GM18868 (cell line): ENCODE results near the gene UGT2A3.

ENCODE experiments used
- ATAC-seq: cut with Tn5 transposase; IDR thresholded peaks from one replicate; pipeline ENCODE4 v1.9.1; 2021; ENCODE audit warnings: mild to moderate bottlenecking, moderate library complexity; ENCODE audit not compliant: unreplicated experiment

UGT2A3 gene

DNA sequence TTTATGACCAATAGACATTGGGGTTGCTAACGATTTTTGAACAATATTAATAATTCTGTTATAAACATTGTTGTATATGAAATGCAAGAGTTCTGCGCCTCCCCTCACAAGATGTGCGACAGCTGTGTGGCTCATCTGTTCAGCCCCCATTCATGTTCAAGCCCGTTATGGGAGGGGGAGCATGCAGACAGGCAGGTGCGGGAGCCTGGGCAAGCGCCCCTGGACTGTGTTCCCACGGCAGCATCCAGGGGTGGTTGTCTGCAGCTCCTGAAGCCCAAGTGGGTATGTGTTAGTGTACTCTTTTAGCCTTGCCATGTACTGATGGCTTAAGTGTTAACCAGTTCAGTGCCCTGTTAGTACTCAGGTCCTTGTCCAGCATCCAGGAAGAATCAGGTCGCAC lies 34.6 kb downstream of the UGT2A3 start:
- ATAC-seq: no peak

DNA sequence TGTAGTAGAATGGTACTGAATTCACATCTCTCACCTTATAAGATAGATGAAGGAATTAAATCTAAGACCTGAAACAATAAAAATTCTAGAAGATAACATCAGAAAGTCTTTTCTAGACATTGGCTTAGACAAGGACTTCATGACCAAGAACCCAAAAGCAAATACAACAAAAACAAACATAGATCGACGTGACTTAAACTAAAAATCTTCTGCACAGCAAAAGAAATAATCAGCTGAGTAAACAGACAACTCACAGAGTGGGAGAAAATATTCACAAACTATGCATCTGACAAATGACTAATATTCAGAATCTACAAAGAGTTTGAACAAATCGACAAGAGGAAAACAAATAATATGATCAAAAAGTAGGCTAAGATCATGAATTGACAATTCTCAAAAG lies 38.8 kb downstream of the UGT2A3 start:
- no peak for ATAC-seq

DNA sequence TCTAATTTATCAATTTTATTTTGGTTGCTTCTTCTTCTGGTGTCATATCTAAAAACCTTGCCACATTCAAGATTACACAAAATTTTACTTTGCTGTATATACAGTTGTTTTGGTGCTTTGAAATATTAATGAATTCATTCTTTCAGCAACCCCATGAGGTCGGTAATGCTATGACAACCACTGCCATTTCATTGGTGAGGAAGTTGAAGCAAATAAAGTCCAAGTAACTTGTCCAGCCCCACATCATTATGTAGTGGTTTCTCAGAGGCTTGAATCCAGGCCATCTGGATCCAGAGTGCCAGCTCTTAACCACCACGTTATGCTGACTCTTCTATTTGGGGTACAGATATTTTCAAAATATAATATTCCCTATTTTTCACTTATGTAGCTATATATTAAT lies 42.2 kb downstream of the UGT2A3 start:
- no peak for ATAC-seq

DNA sequence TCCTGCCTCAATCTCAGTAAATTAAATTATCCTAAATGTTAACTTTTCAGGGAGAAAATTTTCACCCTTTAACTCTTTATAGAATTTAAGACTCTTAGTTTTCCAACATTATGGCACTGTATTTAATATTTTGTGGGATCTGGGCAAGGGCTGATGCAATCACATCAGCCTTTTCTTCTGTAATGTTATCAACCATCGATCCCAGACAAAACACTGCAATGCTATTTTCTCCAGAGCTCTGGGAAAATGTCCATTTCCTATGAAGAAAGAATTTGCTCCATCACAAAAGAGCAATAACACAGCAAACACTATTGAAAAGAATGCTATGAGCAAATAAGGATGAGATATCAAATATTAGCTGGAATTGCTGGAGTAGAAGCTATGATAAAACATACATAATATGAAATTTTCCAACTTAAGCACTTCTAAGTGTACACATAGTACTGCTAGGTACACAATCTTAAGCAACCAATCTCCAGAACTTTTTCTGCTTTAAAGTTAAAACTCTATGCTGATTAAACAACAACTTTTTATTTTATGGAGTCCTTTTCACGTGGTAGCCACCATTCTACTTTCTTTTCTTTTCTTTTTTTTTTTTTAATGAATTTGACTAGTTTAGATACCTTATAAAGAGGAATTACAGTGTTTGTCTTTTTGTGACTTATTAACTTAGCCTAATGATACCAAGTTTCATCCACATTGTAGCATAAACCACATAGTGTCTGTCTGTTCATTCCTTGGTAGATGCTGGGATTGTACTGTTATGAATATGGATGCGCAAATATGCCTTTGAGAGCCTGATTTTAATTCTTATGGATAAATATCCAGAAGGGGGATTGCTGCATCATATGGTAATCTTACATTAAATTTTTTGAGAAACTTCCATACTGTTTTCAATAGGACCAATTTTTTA lies 43.6 kb downstream of the UGT2A3 start:
- no peak for ATAC-seq

DNA sequence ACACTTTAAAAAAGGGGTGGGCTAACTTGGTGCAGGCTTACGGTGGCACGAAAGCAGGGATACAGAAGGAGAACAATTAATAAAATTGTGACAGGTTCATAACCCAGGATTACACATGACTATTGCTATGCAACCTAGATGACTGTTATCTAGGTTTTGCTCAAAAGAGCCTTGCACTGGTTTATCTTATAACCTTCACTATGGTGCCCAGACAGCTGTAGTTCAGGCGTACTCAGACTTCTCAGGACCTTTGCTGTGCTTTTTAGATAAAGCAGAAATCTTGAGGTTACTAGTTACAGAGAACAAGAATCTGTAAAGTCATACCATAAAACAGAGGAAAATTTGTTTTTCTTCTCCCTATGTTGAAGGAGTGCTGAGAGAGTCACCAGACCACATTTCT lies 44.4 kb downstream of the UGT2A3 start:
- ATAC-seq: no peak

DNA sequence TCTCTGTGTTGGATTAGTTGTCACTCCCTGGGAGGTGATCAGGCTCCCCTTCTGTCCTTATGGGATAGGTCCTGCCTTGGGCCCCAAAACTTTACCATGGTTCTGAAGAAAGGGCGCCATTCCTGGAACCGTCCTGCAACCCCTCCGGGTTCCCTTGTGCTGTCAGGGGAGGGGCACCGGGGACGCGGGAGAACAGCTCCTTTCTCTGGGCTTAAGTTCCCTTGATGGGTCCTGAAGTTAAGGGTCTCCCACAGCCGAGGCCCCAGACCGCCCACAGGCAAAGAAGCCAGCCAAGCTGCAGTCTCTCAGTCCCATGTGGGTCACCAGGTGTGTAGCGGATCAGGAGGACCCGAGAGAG lies 44.8 kb downstream of the UGT2A3 start:
- ATAC-seq: no peak

DNA sequence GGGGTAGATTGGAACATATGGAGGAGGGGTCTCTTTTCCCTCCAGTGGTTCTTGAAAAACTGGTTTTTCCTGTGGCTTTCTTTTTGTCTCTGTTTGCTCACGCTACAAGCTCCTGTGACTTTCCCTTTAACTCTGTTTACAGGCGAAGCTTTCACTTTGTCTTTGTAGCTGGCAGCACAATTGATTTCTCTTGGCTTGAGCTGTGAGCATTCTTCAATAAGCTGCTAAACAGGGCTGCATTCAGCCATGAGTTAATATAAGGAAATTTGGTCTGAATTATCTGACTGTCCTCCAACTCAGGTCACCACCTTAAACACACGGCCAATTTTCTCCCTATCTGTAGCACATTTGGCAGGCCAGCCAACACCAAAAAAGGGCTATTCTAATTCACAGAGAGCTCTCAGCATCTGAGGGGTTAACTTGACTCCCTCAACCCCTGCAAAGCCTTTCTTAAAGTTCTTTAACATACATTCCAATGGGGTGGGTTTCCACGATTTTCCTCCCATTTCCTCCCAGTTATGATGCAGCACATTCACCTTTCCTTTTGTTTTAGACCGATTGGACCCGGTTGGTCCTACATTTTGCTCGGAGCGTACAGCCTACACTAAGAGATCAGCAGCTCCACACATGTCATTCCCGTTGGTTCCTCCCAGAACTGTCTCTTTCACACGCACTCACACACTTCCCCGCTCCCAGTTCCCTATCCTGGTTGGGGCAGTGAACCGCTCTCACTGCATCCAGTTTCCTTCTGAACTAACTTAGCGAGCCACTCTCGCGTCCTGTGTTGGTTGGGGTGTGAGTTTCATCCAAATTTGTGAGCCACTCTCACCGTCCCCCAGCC lies 45.4 kb downstream of the UGT2A3 start:
- ATAC-seq: peak; percentile 34

DNA sequence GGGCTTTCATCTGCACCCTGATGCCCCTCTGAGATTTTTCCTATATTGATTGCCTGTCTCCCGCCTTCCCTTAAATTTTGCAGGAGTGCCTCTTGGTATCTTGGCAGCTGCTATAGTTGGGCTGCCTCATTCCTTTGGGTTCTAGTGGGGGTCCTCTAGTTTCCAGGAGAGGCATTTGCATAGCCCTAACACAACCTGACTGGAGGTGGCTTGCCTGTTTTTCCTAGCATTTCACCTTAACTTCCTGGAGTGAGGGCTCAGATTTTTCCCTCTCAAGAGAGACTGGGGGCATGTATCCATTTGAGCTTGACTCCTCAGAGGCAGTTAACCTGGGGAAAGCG lies 46.0 kb downstream of the UGT2A3 start:
- ATAC-seq: no peak

DNA sequence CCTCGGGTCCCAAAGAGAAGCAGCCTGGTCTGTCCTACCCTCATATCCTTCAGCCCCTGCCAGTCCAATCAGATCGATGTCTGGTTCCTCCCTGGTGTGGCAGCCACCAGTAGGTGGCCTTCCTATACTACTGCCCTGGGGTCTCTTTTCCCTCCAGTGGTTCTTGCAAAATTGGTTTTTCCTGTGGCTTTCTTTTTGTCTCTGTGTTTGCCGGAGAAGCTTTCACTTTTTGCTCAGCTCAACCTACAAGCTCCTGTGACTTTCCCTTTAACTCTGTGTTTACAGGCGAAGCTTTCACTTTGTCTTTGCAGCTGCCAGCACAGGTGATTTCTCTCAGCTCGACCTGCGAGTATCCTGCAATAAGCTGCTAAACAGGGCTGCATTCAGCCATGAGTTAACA lies 46.8 kb downstream of the UGT2A3 start:
- ATAC-seq: peak; percentile 68

DNA sequence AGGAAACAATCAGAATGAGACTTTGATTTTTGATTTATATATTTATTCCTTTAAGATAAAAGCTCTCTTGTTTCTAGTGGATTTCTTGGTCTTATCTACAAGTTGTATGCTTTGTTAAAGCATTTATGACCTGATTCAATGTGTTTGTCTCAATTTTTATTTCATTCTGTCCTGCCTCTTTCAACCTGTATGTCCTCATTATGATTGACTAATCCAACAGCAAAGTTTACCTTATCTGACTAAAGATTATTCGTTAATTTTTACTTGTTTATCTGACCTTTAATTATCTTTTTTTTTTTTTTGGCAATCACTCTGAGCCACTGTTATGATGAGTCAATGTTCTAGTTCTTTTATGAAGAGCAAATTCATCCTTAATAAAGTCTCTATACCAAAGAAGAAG lies 54.9 kb downstream of the UGT2A3 start:
- ATAC-seq: no peak

DNA sequence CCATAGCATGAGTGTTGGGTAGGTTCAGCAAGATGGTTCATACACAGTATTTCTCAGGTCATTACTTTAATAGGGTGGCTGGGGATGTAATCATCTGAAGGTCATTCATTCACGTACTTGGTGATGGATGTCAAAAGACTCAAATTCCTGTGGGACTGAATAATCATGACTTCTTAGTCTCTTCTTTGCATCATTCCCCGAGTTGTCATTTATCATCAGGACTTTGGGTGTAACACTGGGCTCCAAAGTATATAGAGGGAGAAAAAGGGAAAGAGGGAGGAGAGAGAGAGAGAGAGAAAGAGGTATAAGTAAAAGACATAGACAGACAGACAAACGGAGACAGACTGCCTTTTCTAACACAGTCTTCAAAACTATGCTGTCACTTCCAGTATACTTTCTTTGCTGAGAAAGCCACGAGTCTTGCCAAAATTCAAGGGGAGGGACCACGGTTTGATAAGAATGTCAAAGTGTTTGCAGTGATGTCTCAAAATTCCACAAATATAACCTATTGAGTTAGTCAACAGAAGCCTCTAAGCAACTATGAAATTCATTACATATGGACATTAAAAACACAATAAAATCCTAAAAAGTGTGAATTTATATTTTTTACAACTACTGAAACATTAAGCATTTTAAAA lies 55.9 kb downstream of the UGT2A3 start:
- no peak for ATAC-seq

DNA sequence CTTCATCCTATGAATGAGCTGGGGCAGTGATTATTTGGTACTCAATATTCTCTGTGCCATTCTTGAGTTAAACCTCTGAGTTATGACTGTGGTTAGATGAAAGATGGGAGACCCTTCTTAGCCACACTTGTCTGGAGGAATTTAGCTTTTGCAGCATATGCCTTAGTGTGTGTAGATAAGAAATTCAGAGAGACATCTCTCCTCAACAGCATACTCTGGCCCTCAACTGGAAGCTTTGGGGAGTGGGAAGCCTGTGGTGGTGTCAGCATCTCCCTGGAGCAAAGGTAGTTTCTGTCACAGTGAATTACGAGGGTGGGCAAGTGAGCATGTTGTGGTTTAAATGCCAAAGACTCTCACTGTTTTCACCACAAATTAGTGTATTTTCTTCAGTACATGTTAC lies 58.7 kb downstream of the UGT2A3 start:
- ATAC-seq: no peak

DNA sequence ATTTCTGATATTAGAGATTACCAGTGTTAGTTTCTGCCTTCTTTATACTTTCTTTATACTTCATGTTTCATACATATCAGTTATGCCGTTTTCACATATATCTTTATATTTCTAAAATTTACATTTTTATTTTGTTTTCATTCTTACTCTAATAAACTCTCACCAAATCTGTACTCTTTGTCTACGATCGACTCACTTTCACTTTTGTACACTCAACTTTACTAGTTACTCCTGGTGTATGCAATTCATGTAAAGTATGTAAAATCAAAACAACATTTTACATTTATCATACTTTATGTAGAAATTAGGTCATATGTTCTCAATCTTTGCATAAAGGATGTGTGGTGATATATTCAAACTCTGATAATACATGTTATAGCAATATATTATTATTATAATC lies 59.9 kb downstream of the UGT2A3 start:
- ATAC-seq: no peak

DNA sequence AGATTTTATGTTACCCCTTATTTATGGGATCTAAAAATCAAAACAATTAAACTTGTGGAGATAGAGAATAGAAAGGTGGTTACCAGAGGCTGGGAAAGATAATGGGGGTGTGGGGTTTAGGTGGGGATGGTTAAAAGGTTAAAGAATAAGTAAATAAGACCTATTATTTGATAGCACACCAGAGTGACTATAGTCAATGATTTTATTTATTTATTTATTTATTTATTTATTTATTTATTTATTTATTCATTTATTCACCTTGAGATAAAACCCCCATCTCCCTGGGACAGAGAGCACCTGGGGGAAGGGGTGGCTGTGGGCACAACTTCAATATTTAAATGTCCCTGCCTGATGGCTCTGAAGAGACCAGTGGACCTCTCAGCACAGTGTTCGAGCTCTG lies 66.1 kb downstream of the UGT2A3 start:
- ATAC-seq: no peak

DNA sequence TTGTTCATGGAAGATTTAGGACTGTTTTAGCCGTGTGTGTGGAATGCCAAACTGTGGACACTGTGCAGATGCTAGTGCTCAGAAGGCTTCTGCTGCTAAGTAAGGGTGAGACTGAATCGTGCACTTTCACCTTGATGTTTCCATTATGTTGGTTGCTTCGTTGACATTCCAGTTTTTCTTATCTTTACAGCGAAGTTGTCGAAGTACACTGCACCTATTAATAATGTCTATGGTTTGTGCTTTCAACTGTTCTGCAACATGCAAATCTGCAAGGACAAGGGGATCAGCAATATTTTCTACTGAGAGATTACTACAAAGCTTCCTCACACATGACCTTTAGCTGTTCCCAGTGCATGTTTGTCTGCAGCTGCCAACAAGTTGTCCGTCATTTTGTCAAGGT lies 67.7 kb downstream of the UGT2A3 start:
- no peak for ATAC-seq
